NCI-H446 treated with DMSO at 0.1 percent for 48 hours (cell line): ENCODE measurements around the gene KMT2D.

Experiments
- DNase-seq: peaks from one replicate; lab custom pipeline; 2025; lab: John Stamatoyannopoulos, UW

KMT2D gene

DNA sequence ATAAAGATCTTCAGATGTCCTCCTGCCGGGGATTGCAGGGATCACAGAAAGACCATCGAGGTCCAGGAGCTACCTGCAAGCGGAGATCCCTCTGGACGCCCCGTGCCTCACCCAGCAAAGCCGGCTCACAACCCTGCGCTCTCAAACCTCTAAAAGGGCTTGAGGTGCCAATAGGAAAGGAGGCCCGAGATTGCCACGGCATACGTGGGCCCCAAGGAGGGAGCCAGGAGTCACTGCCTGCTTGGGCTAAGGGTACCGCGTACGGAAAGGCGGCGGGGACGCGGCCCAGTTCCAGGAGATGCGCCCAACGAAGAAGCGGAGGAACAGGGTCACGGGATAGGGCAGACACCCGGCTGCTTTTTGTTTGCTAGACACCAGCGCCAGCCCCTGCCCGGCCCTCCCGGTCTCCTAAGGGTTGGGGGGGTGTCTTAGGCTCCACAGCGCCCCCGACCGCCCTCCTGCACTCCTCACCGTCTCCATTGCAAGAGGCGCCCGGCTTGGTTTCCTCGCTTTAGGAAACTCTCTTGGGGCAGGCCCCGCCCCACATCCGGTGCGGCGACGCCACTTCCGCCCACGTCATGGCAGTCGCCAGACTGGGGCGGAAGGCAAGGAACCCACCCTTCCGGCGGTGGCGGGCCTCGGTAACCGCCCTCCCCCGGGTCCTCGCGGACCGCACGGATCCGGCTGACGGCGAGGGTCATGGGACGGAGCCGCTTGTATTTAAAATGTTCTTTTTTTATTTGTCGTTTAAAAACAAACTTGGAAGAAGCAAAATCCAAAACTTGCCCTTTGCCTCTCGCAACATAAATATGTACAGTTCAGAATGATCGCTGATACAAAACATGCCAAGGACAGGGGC is 42.1 kb downstream of the KMT2D start, which contains the start of gene PRKAG1:
Gene PRKAG1, minus strand, starts transcription at position 516 of the 859 bp plus-strand sequence. Its CDS starts 36 bp downstream, at position 480.
- DNase-seq = peak; percentile 87

- no peak for DNase-seq
These were observed 42.7 kb downstream of the KMT2D start for GRCh38 chr12:49017891-49018260.

DNA sequence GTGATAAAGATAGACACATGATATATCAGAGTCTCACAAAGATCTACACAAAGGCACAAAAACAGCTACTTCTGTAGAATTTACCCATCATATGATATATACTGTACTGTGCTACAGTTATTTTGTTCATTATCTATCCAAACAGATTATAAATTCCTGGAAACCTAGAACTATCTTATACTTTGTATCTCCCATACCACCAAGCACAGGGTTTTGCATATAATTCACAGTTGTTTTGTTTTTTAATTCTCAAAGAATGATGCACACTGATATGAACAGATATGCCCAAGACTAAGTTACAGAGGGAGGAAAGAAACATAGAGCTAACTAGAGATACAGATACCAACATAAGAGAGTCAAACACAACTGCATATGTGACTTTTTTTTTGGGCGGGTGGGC is 45.4 kb downstream of the KMT2D start:
- DNase-seq = no peak

DNA sequence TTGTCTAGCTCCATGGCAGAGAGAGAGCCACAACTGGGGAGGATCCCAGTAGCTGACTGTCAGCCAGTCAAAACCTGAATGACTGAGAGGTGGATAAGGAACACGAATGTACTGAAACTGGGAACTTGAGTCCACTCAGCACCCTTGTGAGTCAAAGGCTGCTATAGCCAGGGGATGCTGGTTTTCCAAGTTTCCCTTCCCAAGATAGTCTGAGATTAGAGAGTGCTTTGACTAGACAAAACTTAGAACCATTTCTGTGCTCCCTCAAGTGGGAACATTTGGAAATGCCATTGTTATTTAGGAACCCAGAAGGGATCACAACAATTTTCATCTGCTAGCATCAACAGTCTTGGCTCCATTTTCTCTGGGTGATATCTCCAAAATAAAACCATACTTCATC is 46.0 kb downstream of the KMT2D start:
- DNase-seq = no peak

DNA sequence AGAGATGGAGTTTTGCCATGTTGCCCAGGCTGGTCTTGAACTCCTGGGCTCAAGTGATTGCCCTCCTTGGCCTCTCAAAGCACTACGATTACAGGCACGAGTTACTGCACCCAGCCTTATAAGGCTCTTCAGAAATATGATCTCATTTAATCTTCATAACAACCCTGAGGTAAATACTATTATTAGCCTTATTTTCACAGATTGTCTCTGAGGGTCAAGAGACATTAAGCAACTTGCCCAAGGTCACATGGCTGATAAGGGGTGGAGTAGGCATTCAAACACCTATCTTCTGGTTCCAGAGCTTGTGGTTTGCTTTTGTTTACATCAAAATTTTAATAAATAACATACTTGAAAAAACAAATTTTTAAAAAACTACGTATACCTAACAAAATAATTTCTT is 47.2 kb downstream of the KMT2D start:
- DNase-seq = no peak

GRCh38 chr12:49012739-49013138 is 47.9 kb downstream of the KMT2D start:
- no peak for DNase-seq
